ENCODE results near the gene ZNF730.

DNA sequence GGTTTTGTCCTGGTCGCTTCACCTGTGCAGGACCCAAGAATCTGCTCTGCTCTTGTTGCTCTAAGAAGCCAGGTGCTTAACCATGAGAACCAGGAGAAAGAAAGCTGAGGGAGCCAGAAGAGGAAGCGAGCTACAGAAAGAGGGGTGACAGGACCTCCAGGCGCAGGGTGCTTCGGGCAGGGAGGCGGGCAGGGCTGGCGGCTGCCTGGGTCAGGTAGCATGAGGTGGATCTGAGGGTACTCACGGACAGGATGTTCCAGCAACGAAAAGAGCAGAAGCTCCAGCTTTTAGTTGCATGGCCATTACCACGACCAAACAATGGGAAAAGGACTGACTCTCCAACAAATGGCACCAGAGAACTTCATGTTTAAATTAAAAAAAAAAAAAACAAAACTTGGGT is 73.5 kb downstream of the ZNF730 start:
- TF ChIP-seq RFX5 (IDR thresholded peaks at IDR 0.05; ENCODE audit: low read depth, low read length) (no peak), MXI1 (IDR thresholded peaks at IDR 0.05; ENCODE audit: borderline replicate concordance, low read depth, low read length) (no peak), POLR2A (IDR thresholded peaks at IDR 0.05; ENCODE audit: low read depth, low read length) (no peak), CHD1 (IDR thresholded peaks at IDR 0.05; ENCODE audit: low read depth, low read length) (no peak), RAD21 (IDR thresholded peaks at IDR 0.05; ENCODE audit: low read length) (no peak), CEBPB (IDR thresholded peaks at IDR 0.05; ENCODE audit: low read depth, low read length) (no peak), NFE2L2 (IDR thresholded peaks at IDR 0.05; ENCODE audit: low read depth, low read length) (no peak), MAZ (IDR thresholded peaks at IDR 0.05; ENCODE audit: borderline replicate concordance, low read depth, low read length) (no peak)
- TF ChIP-seq, protein P1, sequence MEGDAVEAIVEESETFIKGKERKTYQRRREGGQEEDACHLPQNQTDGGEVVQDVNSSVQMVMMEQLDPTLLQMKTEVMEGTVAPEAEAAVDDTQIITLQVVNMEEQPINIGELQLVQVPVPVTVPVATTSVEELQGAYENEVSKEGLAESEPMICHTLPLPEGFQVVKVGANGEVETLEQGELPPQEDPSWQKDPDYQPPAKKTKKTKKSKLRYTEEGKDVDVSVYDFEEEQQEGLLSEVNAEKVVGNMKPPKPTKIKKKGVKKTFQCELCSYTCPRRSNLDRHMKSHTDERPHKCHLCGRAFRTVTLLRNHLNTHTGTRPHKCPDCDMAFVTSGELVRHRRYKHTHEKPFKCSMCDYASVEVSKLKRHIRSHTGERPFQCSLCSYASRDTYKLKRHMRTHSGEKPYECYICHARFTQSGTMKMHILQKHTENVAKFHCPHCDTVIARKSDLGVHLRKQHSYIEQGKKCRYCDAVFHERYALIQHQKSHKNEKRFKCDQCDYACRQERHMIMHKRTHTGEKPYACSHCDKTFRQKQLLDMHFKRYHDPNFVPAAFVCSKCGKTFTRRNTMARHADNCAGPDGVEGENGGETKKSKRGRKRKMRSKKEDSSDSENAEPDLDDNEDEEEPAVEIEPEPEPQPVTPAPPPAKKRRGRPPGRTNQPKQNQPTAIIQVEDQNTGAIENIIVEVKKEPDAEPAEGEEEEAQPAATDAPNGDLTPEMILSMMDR (conservative IDR thresholded peaks at IDR 0.05; ENCODE audit: low read depth, low read length) = no peak
- TF ChIP-seq, protein P2, sequence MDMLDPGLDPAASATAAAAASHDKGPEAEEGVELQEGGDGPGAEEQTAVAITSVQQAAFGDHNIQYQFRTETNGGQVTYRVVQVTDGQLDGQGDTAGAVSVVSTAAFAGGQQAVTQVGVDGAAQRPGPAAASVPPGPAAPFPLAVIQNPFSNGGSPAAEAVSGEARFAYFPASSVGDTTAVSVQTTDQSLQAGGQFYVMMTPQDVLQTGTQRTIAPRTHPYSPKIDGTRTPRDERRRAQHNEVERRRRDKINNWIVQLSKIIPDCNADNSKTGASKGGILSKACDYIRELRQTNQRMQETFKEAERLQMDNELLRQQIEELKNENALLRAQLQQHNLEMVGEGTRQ (IDR thresholded peaks at IDR 0.05; ENCODE audit: low read depth, low read length) = no peak

Measured in IMR-90 (cell line).